ENCODE data around the gene CDK6.

- TF ChIP-seq CTCF (optimal IDR thresholded peaks at IDR 0.05 in 1 of 3, IDR thresholded peaks at IDR 0.05 in 1 of 3, conservative IDR thresholded peaks at IDR 0.05 in 1 of 3; ENCODE audit: extremely low read depth in 1 of 3, insufficient read depth in 2 of 3, low read length in 3 of 3) (no peak), EZH2 (IDR thresholded peaks at IDR 0.05; ENCODE audit: low read length) (no peak)
Observed at GRCh38 chr7:92725161-92725925, 111.0 kb downstream of the CDK6 start.

All from keratinocyte (primary cell).